GM18870 (cell line): ENCODE data around the gene DAP.

Experiments
- ATAC-seq: cut with Tn5 transposase; IDR thresholded peaks from one replicate; pipeline ENCODE4 v1.9.1; 2021; ENCODE audit warnings: moderate library complexity; ENCODE audit not compliant: unreplicated experiment

DAP gene

GRCh38 chr5:10695055-10695649 is 65.9 kb downstream of the DAP start:
- ATAC-seq: peak; percentile 33

GRCh38 chr5:10691826-10692785 is 68.9 kb downstream of the DAP start:
- no peak for ATAC-seq

GRCh38 chr5:10690460-10691440 is 70.3 kb downstream of the DAP start:
- no peak for ATAC-seq

- no peak for ATAC-seq
These were observed 71.5 kb downstream of the DAP start for GRCh38 chr5:10689391-10690081.

GRCh38 chr5:10688651-10689171 is 72.3 kb downstream of the DAP start:
- ATAC-seq: no peak

GRCh38 chr5:10686890-10687289 is 74.1 kb downstream of the DAP start:
- no peak for ATAC-seq

- peak; percentile 93 for ATAC-seq
These were observed 75.9 kb downstream of the DAP start for GRCh38 chr5:10685115-10685521.

GRCh38 chr5:10684303-10685086 is 76.5 kb downstream of the DAP start:
- ATAC-seq: peak; percentile 38

GRCh38 chr5:10682801-10683525 is 78.1 kb downstream of the DAP start:
- no peak for ATAC-seq

GRCh38 chr5:10681731-10682679 is 79.0 kb downstream of the DAP start:
- ATAC-seq: no peak

GRCh38 chr5:10680876-10681481 is 80.1 kb downstream of the DAP start:
- ATAC-seq: no peak

GRCh38 chr5:10679336-10679988 is 81.6 kb downstream of the DAP start:
- no peak for ATAC-seq

GRCh38 chr5:10678244-10678643 is 82.8 kb downstream of the DAP start:
- no peak for ATAC-seq

GRCh38 chr5:10677533-10677932 is 83.5 kb downstream of the DAP start:
- ATAC-seq: no peak

- ATAC-seq: no peak
These were observed 84.1 kb downstream of the DAP start for GRCh38 chr5:10676946-10677345.

- ATAC-seq: no peak
These were observed 84.8 kb downstream of the DAP start for GRCh38 chr5:10676224-10676623.
